WTC11 (cell line): Measurements from ENCODE around the gene SH3D21. TPM values are rescaled to one million over a fixed set of nuclear protein-coding genes. Genes with fewer than 3 reads are reported as not detected.
A peak's percentile ranks its signal among the peaks of the same experiment; 100 is the strongest.

Source experiments
- ATAC-seq: fragments of 200-7000 bp; cut with Tn5 transposase; 2 replicates; pipeline ENCODE4 v1.10.0; 2021; ENCODE audit warnings: mild to moderate bottlenecking, moderate library complexity
- Bru-seq: library from RNA; stranded (reverse); fragments of 400-500 nt; gene quantifications from one replicate; lab custom pipeline; 2021; lab: Mats Ljungman, UMichigan
- CTCF ChIA-PET: fragments of 300-600 bp; sonication (Branson Sonifier 250); formaldehyde crosslinking; loops from one replicate; lab custom pipeline; 2021; ENCODE audit warnings: antibody characterized with exemption; lab: Charles Lee
- POLR2A ChIA-PET: fragments of 350-600 bp; sonication (Branson Sonifier 250); formaldehyde crosslinking; loops from one replicate; lab custom pipeline; 2021; ENCODE audit warnings: antibody characterized with exemption; lab: Charles Lee
- DNase-seq: peaks from one replicate; pipeline ENCODE4 v3.0.0; 2021; ENCODE audit warnings: low spot score
- H3K27ac Mint-ChIP-seq: 2 replicates; pipeline ENCODE4 v1.8.0; 2021; ENCODE audit warnings: mixed read lengths
- H3K27me3 Mint-ChIP-seq: 2 replicates; pipeline ENCODE4 v1.8.0; 2021; ENCODE audit warnings: low read depth, mild to moderate bottlenecking, moderate library complexity, mixed read lengths
- H3K36me3 Mint-ChIP-seq: 2 replicates; pipeline ENCODE4 v1.8.0; 2021; ENCODE audit warnings: mixed read lengths
- H3K4me1 Mint-ChIP-seq: 2 replicates; pipeline ENCODE4 v1.8.0; 2022; ENCODE audit warnings: mixed read lengths
- H3K4me3 Mint-ChIP-seq: 2 replicates; pipeline ENCODE4 v1.8.0; 2021; ENCODE audit warnings: mild to moderate bottlenecking, moderate library complexity, mixed read lengths
- H3K9me3 Mint-ChIP-seq: 2 replicates; pipeline ENCODE4 v1.8.0; 2021; ENCODE audit warnings: mixed read lengths
- ATF1 ChIP-seq: sonication (generic); formaldehyde crosslinking; IDR thresholded peaks from 2 replicates; pipeline ENCODE4 v1.8.1; 2023; ENCODE audit warnings: mild to moderate bottlenecking, moderate library complexity, missing genetic modification reagents
- ELF4 ChIP-seq: sonication (generic); formaldehyde crosslinking; IDR thresholded peaks from 2 replicates; pipeline ENCODE4 v1.8.1; 2022; ENCODE audit warnings: low read depth, mild to moderate bottlenecking, moderate library complexity, missing genetic modification reagents
- EMX1 ChIP-seq: fragments of 250-450 bp; sonication (Bioruptor Pico); IDR thresholded peaks from 2 replicates; pipeline ENCODE4 v1.8.0; 2021; ENCODE audit warnings: mild to moderate bottlenecking
- ETV6 ChIP-seq: sonication (generic); formaldehyde crosslinking; IDR thresholded peaks from 2 replicates; pipeline ENCODE4 v1.8.1; 2022; ENCODE audit warnings: mild to moderate bottlenecking, missing genetic modification reagents
- FOXK1 ChIP-seq: sonication (generic); formaldehyde crosslinking; IDR thresholded peaks from 2 replicates; pipeline ENCODE4 v1.8.0; 2022; ENCODE audit warnings: mild to moderate bottlenecking, moderate library complexity, missing genetic modification reagents
- FOXP1 ChIP-seq: sonication (generic); formaldehyde crosslinking; IDR thresholded peaks from 2 replicates; pipeline ENCODE4 v1.8.0; 2022; ENCODE audit warnings: missing genetic modification reagents, mild to moderate bottlenecking, moderate library complexity, borderline replicate concordance
- GABPB1 ChIP-seq: sonication (generic); formaldehyde crosslinking; IDR thresholded peaks from 2 replicates; pipeline ENCODE4 v1.8.1; 2023; ENCODE audit warnings: mild to moderate bottlenecking, missing genetic modification reagents
- NR3C1 ChIP-seq: sonication (generic); formaldehyde crosslinking; conservative IDR thresholded peaks from 2 replicates; pipeline ENCODE4 v1.8.1; 2023; ENCODE audit warnings: low read depth, mild to moderate bottlenecking, missing genetic modification reagents
- RELA ChIP-seq: sonication (generic); formaldehyde crosslinking; IDR thresholded peaks from 2 replicates; pipeline ENCODE4 v1.8.1; 2022; ENCODE audit warnings: missing genetic modification reagents, mild to moderate bottlenecking, borderline replicate concordance
- SMAD4 ChIP-seq: sonication (generic); formaldehyde crosslinking; IDR thresholded peaks from 2 replicates; pipeline ENCODE4 v1.8.0; 2022; ENCODE audit warnings: mild to moderate bottlenecking, missing genetic modification reagents
- SOX15 ChIP-seq: fragments of 250-450 bp; sonication (Bioruptor Pico); IDR thresholded peaks from 2 replicates; pipeline ENCODE4 v1.9.0; 2021; ENCODE audit warnings: mild to moderate bottlenecking
- SP1 ChIP-seq: sonication (generic); formaldehyde crosslinking; conservative IDR thresholded peaks from 2 replicates; pipeline ENCODE4 v1.8.1; 2022; ENCODE audit warnings: missing genetic modification reagents
- TP53 ChIP-seq: sonication (generic); formaldehyde crosslinking; IDR thresholded peaks from 2 replicates; pipeline ENCODE4 v1.8.1; 2023; ENCODE audit warnings: mild to moderate bottlenecking, missing genetic modification reagents
- ZBTB21 ChIP-seq: sonication (generic); formaldehyde crosslinking; IDR thresholded peaks from 2 replicates; pipeline ENCODE4 v1.8.1; 2023; ENCODE audit warnings: mild to moderate bottlenecking, missing genetic modification reagents, borderline replicate concordance
- ZNF219 ChIP-seq: sonication (generic); formaldehyde crosslinking; IDR thresholded peaks from 2 replicates; pipeline ENCODE4 v1.8.0; 2023; ENCODE audit warnings: missing genetic modification reagents, mild to moderate bottlenecking, borderline replicate concordance
- ZNF232 ChIP-seq: sonication (generic); formaldehyde crosslinking; IDR thresholded peaks from 2 replicates; pipeline ENCODE4 v1.8.0; 2022; ENCODE audit warnings: mild to moderate bottlenecking, missing genetic modification reagents
- long read RNA-seq, 3 experiments: library from RNA in 1 of 3; library from capped mRNA in 1 of 3; library from polyadenylated mRNA in 1 of 3; unstranded in 2 of 3; stranded (forward) in 1 of 3; transcript quantifications; one replicate each; pipeline ENCODE4 v2.0.0, GENCODE V29; 2021
- total RNA-seq: library from RNA; stranded (reverse); gene quantifications from 3 replicates; pipeline ENCODE4 v1.2.3, GENCODE V29; 2021
- TF ChIP-seq, protein P1 (sequence below): sonication (generic); formaldehyde crosslinking; conservative IDR thresholded peaks from 2 replicates; pipeline ENCODE4 v1.8.1; 2023; ENCODE audit warnings: mild to moderate bottlenecking, low read depth, missing genetic modification reagents, moderate library complexity
- TF ChIP-seq, protein P2 (sequence below): sonication (generic); formaldehyde crosslinking; IDR thresholded peaks from 2 replicates; pipeline ENCODE4 v1.8.0; 2023; ENCODE audit warnings: mild to moderate bottlenecking, missing genetic modification reagents
- TF ChIP-seq, protein P3 (sequence below): sonication (generic); formaldehyde crosslinking; IDR thresholded peaks from 2 replicates; pipeline ENCODE4 v1.8.0; 2022; ENCODE audit warnings: mild to moderate bottlenecking, missing genetic modification reagents
- TF ChIP-seq, protein P4 (sequence below): sonication (generic); formaldehyde crosslinking; IDR thresholded peaks from 2 replicates; pipeline ENCODE4 v1.8.1; 2023; ENCODE audit warnings: mild to moderate bottlenecking, missing genetic modification reagents, moderate library complexity
- TF ChIP-seq, protein P5 (sequence below): sonication (generic); formaldehyde crosslinking; IDR thresholded peaks from 2 replicates; pipeline ENCODE4 v1.8.1; 2023; ENCODE audit warnings: mild to moderate bottlenecking, moderate library complexity, missing genetic modification reagents
- TF ChIP-seq, protein P6 (sequence below): sonication (generic); formaldehyde crosslinking; IDR thresholded peaks from 2 replicates; pipeline ENCODE4 v1.8.0; 2022; ENCODE audit warnings: mild to moderate bottlenecking, missing genetic modification reagents
- TF ChIP-seq, protein P7 (sequence below): sonication (generic); formaldehyde crosslinking; IDR thresholded peaks from 2 replicates; pipeline ENCODE4 v1.8.0; 2023; ENCODE audit warnings: missing genetic modification reagents

SH3D21 gene
- total RNA-seq (22.1 to 29.3 TPM (median 26.9 TPM) in 3 replicates), Bru-seq, nascent RNA (percentile 59 among the genes with signal in this experiment)
- long read RNA-seq, experiment 1, partial matches to known transcripts = 15 of 36 reads
- long read RNA-seq, experiment 1, other reads (novel, unspliced or antisense) = 21 of 36 reads
- long read RNA-seq, experiment 2, partial matches to known transcripts = 0 of 5 reads
- long read RNA-seq, experiment 2, other reads (novel, unspliced or antisense) = 4 of 5 reads
- long read RNA-seq, experiment 3, partial matches to known transcripts = 0 of 3 reads
- long read RNA-seq, experiment 3, other reads (novel, unspliced or antisense) = 3 of 3 reads

DNA sequence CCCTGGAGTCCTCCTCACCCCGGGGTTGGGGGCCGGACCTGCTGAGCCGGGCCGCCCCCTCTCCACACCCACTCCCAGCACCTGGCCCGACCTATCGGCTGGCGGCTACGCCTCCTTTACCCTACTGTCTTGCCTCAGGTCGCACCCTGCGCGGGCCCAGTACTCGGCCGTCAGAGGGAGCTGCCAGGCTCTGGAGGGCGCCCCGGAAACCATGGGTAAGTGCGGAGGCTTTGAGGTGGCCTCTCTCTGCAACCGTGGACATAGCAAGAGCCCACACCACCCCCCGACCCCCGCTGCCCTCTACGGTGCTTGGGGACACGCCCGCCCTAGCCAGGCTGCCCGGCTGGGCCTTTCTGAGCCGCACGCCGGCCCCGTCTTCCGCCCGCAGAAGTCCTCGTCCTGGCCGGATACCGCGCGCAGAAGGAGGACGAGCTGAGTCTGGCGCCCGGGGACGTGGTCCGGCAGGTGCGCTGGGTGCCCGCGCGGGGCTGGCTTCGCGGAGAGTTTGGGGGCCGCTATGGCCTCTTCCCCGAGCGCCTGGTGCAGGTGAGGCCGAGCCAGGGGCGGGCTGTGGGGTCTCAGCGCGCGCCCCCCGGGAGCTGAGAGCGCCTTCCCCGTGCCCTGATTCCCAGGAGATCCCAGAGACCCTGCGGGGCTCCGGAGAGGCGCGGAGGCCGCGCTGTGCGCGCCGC lies at the start of gene SH3D21:
Gene SH3D21 (plus strand): TSS at position 159 of the 692 bp plus-strand sequence. CDS start 53 bp downstream, at position 212.
- CTCF ChIA-PET = interaction anchor here (0.8 to 2.3 kb wide), 21 partner anchors 10 to 270 kb away, joined by 3 to 32 read pairs (median 4); partner anchors contain the start of genes EVA1B, TEKT2 and TRAPPC3
- peak; percentile 73 for ATAC-seq
- peak within 1 kb of the TSS; percentile 94 for H3K27ac Mint-ChIP-seq
- POLR2A ChIA-PET = interaction anchor here (0.6 to 2.6 kb wide), 12 partner anchors 10 to 157 kb away, joined by 3 to 77 read pairs (median 5); partner anchors contain the start of genes EVA1B, THRAP3 and TRAPPC3
- peaks cover 17% of the 10 kb centered on the region for H3K4me1 Mint-ChIP-seq
- H3K4me3 Mint-ChIP-seq = peak within 1 kb of the TSS; percentile 99
- H3K9me3 Mint-ChIP-seq = no peaks in the 10 kb centered on the region
- peaks cover 40% of the 10 kb centered on the region for H3K36me3 Mint-ChIP-seq
- peak; percentile 82 for DNase-seq
- no peaks in the 10 kb centered on the region for H3K27me3 Mint-ChIP-seq
- TF ChIP-seq ELF4 (0 out of 2 replicates have a peak, but pooled peaks have one; percentile 43), ATF1 (CRISPR knock-in tag) (no peak), RELA (CRISPR knock-in tag) (peak; percentile 27; the same call in 1 of the 2 replicates), ETV6 (CRISPR knock-in tag) (peak; percentile 45; the same call in 1 of the 2 replicates), EMX1 (CRISPR knock-in tag) (0 out of 2 replicates have a peak, but pooled peaks have one; percentile 38), ZBTB21 (CRISPR knock-in tag) (peak; percentile 81), SP1 (CRISPR knock-in tag) (peak; percentile 59; the same call in 1 of the 2 replicates), NR3C1 (CRISPR knock-in tag) (0 out of 2 replicates have a peak, but pooled peaks have one; percentile 53), GABPB1 (CRISPR knock-in tag) (0 out of 2 replicates have a peak, but pooled peaks have one; percentile 37), ZNF232 (CRISPR knock-in tag) (peak; percentile 46; the same call in 1 of the 2 replicates), FOXP1 (no peak), FOXK1 (peak; percentile 27; the same call in 1 of the 2 replicates), SOX15 (CRISPR knock-in tag) (no peak), SMAD4 (CRISPR knock-in tag) (no peak), TP53 (0 out of 2 replicates have a peak, but pooled peaks have one; percentile 52), ZNF219 (no peak)
- TF ChIP-seq, protein P1, sequence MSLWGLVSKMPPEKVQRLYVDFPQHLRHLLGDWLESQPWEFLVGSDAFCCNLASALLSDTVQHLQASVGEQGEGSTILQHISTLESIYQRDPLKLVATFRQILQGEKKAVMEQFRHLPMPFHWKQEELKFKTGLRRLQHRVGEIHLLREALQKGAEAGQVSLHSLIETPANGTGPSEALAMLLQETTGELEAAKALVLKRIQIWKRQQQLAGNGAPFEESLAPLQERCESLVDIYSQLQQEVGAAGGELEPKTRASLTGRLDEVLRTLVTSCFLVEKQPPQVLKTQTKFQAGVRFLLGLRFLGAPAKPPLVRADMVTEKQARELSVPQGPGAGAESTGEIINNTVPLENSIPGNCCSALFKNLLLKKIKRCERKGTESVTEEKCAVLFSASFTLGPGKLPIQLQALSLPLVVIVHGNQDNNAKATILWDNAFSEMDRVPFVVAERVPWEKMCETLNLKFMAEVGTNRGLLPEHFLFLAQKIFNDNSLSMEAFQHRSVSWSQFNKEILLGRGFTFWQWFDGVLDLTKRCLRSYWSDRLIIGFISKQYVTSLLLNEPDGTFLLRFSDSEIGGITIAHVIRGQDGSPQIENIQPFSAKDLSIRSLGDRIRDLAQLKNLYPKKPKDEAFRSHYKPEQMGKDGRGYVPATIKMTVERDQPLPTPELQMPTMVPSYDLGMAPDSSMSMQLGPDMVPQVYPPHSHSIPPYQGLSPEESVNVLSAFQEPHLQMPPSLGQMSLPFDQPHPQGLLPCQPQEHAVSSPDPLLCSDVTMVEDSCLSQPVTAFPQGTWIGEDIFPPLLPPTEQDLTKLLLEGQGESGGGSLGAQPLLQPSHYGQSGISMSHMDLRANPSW (CRISPR knock-in tag) = no peak
- TF ChIP-seq, protein P2, sequence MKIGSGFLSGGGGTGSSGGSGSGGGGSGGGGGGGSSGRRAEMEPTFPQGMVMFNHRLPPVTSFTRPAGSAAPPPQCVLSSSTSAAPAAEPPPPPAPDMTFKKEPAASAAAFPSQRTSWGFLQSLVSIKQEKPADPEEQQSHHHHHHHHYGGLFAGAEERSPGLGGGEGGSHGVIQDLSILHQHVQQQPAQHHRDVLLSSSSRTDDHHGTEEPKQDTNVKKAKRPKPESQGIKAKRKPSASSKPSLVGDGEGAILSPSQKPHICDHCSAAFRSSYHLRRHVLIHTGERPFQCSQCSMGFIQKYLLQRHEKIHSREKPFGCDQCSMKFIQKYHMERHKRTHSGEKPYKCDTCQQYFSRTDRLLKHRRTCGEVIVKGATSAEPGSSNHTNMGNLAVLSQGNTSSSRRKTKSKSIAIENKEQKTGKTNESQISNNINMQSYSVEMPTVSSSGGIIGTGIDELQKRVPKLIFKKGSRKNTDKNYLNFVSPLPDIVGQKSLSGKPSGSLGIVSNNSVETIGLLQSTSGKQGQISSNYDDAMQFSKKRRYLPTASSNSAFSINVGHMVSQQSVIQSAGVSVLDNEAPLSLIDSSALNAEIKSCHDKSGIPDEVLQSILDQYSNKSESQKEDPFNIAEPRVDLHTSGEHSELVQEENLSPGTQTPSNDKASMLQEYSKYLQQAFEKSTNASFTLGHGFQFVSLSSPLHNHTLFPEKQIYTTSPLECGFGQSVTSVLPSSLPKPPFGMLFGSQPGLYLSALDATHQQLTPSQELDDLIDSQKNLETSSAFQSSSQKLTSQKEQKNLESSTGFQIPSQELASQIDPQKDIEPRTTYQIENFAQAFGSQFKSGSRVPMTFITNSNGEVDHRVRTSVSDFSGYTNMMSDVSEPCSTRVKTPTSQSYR (CRISPR knock-in tag) = no peak
- TF ChIP-seq, protein P3, sequence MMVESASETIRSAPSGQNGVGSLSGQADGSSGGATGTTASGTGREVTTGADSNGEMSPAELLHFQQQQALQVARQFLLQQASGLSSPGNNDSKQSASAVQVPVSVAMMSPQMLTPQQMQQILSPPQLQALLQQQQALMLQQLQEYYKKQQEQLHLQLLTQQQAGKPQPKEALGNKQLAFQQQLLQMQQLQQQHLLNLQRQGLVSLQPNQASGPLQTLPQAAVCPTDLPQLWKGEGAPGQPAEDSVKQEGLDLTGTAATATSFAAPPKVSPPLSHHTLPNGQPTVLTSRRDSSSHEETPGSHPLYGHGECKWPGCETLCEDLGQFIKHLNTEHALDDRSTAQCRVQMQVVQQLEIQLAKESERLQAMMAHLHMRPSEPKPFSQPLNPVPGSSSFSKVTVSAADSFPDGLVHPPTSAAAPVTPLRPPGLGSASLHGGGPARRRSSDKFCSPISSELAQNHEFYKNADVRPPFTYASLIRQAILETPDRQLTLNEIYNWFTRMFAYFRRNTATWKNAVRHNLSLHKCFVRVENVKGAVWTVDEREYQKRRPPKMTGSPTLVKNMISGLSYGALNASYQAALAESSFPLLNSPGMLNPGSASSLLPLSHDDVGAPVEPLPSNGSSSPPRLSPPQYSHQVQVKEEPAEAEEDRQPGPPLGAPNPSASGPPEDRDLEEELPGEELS (CRISPR knock-in tag) = no peak
- TF ChIP-seq, protein P4, sequence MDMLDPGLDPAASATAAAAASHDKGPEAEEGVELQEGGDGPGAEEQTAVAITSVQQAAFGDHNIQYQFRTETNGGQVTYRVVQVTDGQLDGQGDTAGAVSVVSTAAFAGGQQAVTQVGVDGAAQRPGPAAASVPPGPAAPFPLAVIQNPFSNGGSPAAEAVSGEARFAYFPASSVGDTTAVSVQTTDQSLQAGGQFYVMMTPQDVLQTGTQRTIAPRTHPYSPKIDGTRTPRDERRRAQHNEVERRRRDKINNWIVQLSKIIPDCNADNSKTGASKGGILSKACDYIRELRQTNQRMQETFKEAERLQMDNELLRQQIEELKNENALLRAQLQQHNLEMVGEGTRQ (CRISPR knock-in tag) = peak; percentile 13; the same call in 1 of the 2 replicates
- TF ChIP-seq, protein P5, sequence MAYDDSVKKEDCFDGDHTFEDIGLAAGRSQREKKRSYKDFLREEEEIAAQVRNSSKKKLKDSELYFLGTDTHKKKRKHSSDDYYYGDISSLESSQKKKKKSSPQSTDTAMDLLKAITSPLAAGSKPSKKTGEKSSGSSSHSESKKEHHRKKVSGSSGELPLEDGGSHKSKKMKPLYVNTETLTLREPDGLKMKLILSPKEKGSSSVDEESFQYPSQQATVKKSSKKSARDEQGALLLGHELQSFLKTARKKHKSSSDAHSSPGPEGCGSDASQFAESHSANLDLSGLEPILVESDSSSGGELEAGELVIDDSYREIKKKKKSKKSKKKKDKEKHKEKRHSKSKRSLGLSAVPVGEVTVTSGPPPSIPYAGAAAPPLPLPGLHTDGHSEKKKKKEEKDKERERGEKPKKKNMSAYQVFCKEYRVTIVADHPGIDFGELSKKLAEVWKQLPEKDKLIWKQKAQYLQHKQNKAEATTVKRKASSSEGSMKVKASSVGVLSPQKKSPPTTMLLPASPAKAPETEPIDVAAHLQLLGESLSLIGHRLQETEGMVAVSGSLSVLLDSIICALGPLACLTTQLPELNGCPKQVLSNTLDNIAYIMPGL (CRISPR knock-in tag) = peak; percentile 92; the same call in 1 of the 2 replicates
- TF ChIP-seq, protein P6, sequence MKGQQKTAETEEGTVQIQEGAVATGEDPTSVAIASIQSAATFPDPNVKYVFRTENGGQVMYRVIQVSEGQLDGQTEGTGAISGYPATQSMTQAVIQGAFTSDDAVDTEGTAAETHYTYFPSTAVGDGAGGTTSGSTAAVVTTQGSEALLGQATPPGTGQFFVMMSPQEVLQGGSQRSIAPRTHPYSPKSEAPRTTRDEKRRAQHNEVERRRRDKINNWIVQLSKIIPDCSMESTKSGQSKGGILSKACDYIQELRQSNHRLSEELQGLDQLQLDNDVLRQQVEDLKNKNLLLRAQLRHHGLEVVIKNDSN (CRISPR knock-in tag) = no peak; the same call in 1 of the 2 replicates
- TF ChIP-seq, protein P7, sequence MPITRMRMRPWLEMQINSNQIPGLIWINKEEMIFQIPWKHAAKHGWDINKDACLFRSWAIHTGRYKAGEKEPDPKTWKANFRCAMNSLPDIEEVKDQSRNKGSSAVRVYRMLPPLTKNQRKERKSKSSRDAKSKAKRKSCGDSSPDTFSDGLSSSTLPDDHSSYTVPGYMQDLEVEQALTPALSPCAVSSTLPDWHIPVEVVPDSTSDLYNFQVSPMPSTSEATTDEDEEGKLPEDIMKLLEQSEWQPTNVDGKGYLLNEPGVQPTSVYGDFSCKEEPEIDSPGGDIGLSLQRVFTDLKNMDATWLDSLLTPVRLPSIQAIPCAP (CRISPR knock-in tag) = 0 out of 2 replicates have a peak, but pooled peaks have one; percentile 41
